Tibial artery (tissue), 4 donors: ENCODE results near the gene POLN.
"Not testable (repeated sequence)": the region's sequence is repeated elsewhere in the genome, so short reads cannot be mapped to it uniquely, and the experiment has no call there.

Source experiments
- DNase-seq, 2 donors: peaks; one replicate each; pipeline ENCODE4 v3.0.0-alpha.2; 2019
- H3K27ac ChIP-seq, 2 donors: fragments of 200-600 bp; sonication (generic) in 1 of 2; 1 replicate in 1 of 2; 2 replicates in 1 of 2; pipeline ENCODE4 v1.5.1; 2018 to 2019; ENCODE audit warnings: mild to moderate bottlenecking in 1 of 2
- H3K27me3 ChIP-seq, 2 donors: fragments of 200-600 bp; sonication (generic) in 1 of 2; one replicate each; pipeline versions ENCODE4 v1.5.1 to v1.6.0; 2016 to 2019
- H3K36me3 ChIP-seq, 3 donors: fragments of 200-600 bp; sonication (generic) in 2 of 3; one replicate each; pipeline ENCODE4 v1.5.1; 2016 to 2019; ENCODE audit warnings: mild to moderate bottlenecking in 2 of 3
- H3K4me1 ChIP-seq, 4 donors: fragments of 200-600 bp; sonication (generic) in 2 of 4; 1 replicate in 3 of 4; 2 replicates in 1 of 4; pipeline ENCODE4 v1.5.1; 2016 to 2019
- H3K4me3 ChIP-seq, 2 donors: fragments of 200-600 bp; sonication (generic) in 1 of 2; 1 replicate in 1 of 2; 2 replicates in 1 of 2; pipeline ENCODE4 v1.5.1; 2018 to 2019; ENCODE audit warnings: mild to moderate bottlenecking in 2 of 2
- H3K9me3 ChIP-seq, 3 donors: fragments of 200-600 bp; sonication (generic) in 1 of 3; one replicate each; pipeline ENCODE4 v1.5.1; 2016 to 2019
- intact Hi-C: fragments of 100-400 bp; cut with DNase I; formaldehyde crosslinking; loops from one replicate; pipeline ENCODE4 v1.15.0; 2023; ENCODE audit warnings: low total_unique reads
- TF ChIP-seq, protein P1 (sequence below), 2 experiments: fragments of 200-600 bp in 1 of 2; fragments of 450-650 bp in 1 of 2; IDR thresholded peaks; one replicate each; pipeline ENCODE4 v1.5.1; 2017 to 2019; ENCODE audit warnings: antibody characterized with exemption in 2 of 2, mild to moderate bottlenecking in 1 of 2, moderate library complexity in 1 of 2

Gene POLN

DNA sequence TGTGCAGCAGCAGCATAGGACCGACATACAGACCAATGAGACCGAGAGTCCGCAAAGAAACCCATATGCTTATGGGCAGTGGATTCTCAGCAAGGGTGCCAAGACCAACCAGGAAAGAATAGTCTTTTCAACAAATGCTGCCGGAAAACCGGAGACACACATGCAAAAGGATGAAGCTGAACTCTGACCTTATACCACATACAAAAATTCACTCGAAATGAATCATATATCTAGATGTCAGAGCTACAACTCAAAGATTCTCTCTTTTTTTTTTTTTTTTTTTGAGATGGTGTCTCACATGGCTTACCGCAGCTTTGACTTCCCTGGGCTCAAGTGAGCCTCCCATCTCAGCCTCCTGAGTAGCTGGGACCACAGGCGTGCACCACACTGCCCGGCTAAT lies 36.0 kb upstream of the POLN start:
- Histone ChIP-seq H3K4me3 (no peak overlapping the region), H3K27me3 (no peaks in the 10 kb centered on the region), H3K36me3 (peaks cover 0 to 7% (median 0%) of the 10 kb centered on the region in 3 donors), H3K9me3 (no peaks in the 10 kb centered on the region), H3K4me1 (no peaks in the 10 kb centered on the region), H3K27ac (no peak overlapping the region)
- intact Hi-C loops: no loop called here
- no peak for DNase-seq
- TF ChIP-seq, protein P1, sequence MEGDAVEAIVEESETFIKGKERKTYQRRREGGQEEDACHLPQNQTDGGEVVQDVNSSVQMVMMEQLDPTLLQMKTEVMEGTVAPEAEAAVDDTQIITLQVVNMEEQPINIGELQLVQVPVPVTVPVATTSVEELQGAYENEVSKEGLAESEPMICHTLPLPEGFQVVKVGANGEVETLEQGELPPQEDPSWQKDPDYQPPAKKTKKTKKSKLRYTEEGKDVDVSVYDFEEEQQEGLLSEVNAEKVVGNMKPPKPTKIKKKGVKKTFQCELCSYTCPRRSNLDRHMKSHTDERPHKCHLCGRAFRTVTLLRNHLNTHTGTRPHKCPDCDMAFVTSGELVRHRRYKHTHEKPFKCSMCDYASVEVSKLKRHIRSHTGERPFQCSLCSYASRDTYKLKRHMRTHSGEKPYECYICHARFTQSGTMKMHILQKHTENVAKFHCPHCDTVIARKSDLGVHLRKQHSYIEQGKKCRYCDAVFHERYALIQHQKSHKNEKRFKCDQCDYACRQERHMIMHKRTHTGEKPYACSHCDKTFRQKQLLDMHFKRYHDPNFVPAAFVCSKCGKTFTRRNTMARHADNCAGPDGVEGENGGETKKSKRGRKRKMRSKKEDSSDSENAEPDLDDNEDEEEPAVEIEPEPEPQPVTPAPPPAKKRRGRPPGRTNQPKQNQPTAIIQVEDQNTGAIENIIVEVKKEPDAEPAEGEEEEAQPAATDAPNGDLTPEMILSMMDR (IDR thresholded peaks at IDR 0.05): no peak

DNA sequence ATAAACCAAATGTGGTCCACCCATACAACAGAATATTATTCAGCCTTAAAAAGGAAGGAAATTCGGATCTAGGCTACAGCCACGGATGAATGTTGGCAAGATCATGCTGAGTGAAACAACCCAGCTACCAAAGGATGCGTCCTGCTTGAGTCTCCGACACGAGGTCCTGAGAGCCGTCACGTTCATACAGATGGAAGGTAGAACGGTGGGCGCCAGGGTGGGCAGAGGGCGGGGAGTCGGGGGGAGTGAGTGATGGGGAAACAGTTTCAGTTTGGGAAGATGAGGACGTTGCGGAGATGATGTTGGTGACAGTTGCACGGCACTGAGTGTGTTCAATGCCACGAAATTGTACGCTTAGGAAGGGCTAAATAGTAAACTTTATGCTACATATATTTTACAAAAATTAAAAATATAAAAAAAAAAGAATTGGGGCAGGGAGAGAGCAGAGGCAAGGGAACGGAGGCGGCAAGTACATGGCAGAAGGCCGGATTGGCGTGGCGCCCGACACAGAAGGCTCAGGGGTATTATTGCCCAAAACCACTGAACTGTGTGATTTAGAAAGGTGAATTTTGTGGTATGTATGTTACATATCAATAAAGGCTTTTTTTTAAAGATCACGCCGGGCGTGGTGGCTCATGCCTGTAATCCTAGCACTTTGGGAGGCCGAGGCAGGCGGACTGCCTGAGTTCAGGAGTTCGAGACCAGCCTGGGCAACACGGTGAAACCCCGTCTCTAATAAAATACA lies 34.8 kb upstream of the POLN start:
- H3K4me1 ChIP-seq: no peaks in the 10 kb centered on the region
- no peak overlapping the region for H3K27ac ChIP-seq
- peaks cover 0 to 7% (median 0%) of the 10 kb centered on the region in 3 donors for H3K36me3 ChIP-seq
- H3K4me3 ChIP-seq: no peak overlapping the region
- no peak for DNase-seq
- TF ChIP-seq, protein P1 (IDR thresholded peaks at IDR 0.05): no peak
- no peaks in the 10 kb centered on the region for H3K27me3 ChIP-seq
- H3K9me3 ChIP-seq: no peaks in the 10 kb centered on the region
- intact Hi-C loops: no loop called here

DNA sequence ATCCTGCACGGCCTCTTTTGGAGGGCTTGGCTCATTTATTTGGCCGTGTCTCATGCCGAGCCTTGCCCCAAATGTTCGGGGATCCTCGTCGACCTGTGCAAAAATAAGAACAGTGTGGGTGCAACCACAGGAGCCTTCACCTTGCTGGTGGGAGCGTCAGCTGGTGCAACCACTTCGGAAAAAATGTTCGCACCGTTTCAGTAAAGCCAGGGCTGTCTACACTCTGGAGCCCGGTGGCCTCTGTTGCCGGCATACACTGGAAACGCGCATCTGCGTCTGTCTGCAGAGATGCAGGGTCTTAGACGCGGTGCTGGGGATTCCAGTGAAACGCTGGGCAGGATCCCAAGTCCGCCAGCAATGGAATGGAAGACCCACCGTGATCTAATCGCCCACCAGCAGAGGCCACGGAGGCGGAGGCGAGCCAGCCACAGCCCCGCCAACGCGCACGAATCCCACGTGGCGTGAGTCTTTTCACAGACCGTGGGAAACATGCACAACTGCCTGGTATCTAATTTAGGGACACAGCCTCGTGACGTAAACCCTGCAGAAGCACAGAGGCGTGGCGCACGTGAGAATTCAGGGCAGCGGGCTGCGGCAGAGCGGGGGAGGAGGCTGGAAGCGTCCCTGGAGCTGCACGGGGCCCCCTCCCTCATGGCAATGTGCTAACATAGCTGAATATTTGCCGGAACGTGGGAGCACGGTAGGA lies 33.8 kb upstream of the POLN start:
- H3K4me1 ChIP-seq: no peaks in the 10 kb centered on the region
- no peaks in the 10 kb centered on the region for H3K27me3 ChIP-seq
- intact Hi-C loops: no loop called here
- no peak for DNase-seq
- no peak overlapping the region for H3K27ac ChIP-seq
- TF ChIP-seq, protein P1 (IDR thresholded peaks at IDR 0.05): no peak
- peaks cover 0 to 9% (median 0%) of the 10 kb centered on the region in 3 donors for H3K36me3 ChIP-seq
- H3K4me3 ChIP-seq: no peak overlapping the region
- H3K9me3 ChIP-seq: no peaks in the 10 kb centered on the region

DNA sequence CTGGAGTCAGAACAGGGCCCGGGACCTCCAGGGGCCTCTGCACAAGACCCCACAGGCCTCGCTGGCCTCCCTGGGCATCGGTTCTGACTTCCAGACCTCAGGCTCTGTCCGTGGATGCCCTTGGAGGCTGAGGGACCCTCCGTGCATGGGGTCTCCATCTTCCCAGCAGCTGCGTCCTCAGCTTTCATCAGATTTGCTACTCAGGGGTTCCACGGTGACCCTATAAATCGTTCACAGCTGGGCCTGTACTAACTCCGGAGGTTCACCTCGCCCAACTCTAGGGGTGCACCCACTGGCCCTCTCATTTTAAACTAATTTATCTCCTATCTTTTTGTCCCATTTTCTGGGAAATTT lies 33.1 kb upstream of the POLN start:
- H3K9me3 ChIP-seq, H3K4me1 ChIP-seq, H3K4me3 ChIP-seq, DNase-seq, intact Hi-C loops, H3K27me3 ChIP-seq, H3K27ac ChIP-seq: not testable (repeated sequence)
- H3K36me3 ChIP-seq: peaks cover 0 to 15% (median 0%) of the 10 kb centered on the region in 3 donors

DNA sequence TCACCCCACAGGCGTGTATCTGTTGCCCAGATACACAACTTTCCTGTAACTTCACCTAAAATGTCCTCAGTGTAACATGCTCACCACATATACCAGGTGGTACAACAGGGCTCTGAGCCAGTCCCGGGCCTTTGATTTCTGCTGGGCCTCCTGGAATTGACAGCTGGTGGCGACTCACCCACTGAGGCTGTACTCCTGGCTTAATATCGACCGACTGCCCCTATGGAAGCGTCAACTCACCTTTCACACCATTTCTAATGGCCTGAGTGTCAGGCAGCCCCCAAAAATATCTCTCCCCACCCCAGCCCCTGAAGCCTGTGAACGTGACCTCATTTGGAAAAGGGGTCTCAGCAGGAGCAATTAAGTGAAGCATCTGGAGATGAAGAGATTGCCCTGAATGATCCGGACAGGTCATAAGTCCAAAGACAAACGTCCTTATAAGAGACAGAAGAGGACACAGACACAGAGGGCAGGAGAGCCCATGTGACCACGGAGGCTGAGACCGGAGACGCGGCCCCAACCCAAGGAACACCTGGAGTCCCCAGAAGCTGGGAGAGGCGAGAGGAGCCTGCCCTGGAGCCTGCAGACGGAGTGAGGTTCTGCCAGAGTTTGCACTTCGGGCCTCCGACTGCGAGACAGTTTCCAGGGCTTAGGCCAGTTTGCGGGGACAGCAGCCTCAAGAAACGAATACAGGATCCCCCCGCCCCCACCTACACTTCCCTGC lies 32.6 kb upstream of the POLN start:
- H3K4me1 ChIP-seq: no peaks in the 10 kb centered on the region
- intact Hi-C loops: no loop called here
- H3K36me3 ChIP-seq: peaks cover 0 to 15% (median 0%) of the 10 kb centered on the region in 3 donors
- H3K4me3 ChIP-seq: no peak overlapping the region
- no peaks in the 10 kb centered on the region for H3K27me3 ChIP-seq
- H3K9me3 ChIP-seq: no peaks in the 10 kb centered on the region
- DNase-seq: no peak
- TF ChIP-seq, protein P1 (IDR thresholded peaks at IDR 0.05): no peak
- no peak overlapping the region for H3K27ac ChIP-seq
